K562 (cell line): Measurements from ENCODE around the gene TMEM144. TPM values are rescaled to one million over a fixed set of nuclear protein-coding genes. Genes with fewer than 3 reads are reported as not detected.

Experiments used
- ATAC-seq: fragments of 200-7000 bp; cut with Tn5 transposase; 3 replicates; pipeline ENCODE4 v1.9.1; 2020; ENCODE audit warnings: moderate library complexity
- BruUV-seq: library from RNA; stranded (reverse); fragments of 400-500 nt; replicated peaks from 2 replicates; lab custom pipeline; 2021; lab: Mats Ljungman, UMichigan
- CTCF ChIA-PET: fragments of 300-600 bp; formaldehyde crosslinking; extraction: SDS; loops from one replicate; lab custom pipeline; 2021; ENCODE audit warnings: low intra/inter-chr PET ratio; lab: Yijun Ruan, JAX
- POLR2A ChIA-PET: fragments of 300-600, 350-650 bp; sonication (Branson Sonifier 250); formaldehyde crosslinking; extraction: SDS; loops from one replicate; lab custom pipeline; 2021; ENCODE audit warnings: antibody characterized with exemption, inconsistent platforms; lab: Yijun Ruan, JAX
- DNase-seq, 4 experiments: peaks; one replicate each; pipeline versions ENCODE4 v3.0.0 to v3.0.0-alpha.2; 2011 to 2018; ENCODE audit warnings: low spot score in 3 of 4, mixed read lengths in 3 of 4; ENCODE audit errors: extremely low read depth in 1 of 4
- FAIRE-seq: peaks from 2 replicates; lab custom pipeline; 2011; peaks lifted over from hg19 to GRCh38; lab: Jason Lieb, UNC
- H2AFZ ChIP-seq: 2 replicates; pipeline ENCODE4 v1.6.0; 2011; ENCODE audit warnings: low read depth, low read length, control low read depth, inconsistent platforms
- H3K27ac ChIP-seq: fragments of 200-600 bp; 3 replicates; pipeline ENCODE4 v1.8.0; 2011; ENCODE audit warnings: low read depth, mild to moderate bottlenecking, control low read depth, inconsistent platforms, low read length, moderate library complexity, mixed read lengths; ENCODE audit errors: extremely low read depth
- H3K27me3 ChIP-seq, 2 experiments: fragments of 300-600 bp in 1 of 2; 2 replicates in 1 of 2; 3 replicates in 1 of 2; pipeline versions ENCODE4 v1.6.0 to v1.8.0; 2011; ENCODE audit warnings: inconsistent platforms in 2 of 2, low read length in 2 of 2, mild to moderate bottlenecking in 1 of 2, mixed read lengths in 1 of 2, moderate library complexity in 1 of 2; ENCODE audit not compliant: control insufficient read depth in 2 of 2, insufficient read depth in 2 of 2
- H3K36me3 ChIP-seq: fragments of 300-600 bp; 3 replicates; pipeline ENCODE4 v1.8.0; 2011; ENCODE audit warnings: mild to moderate bottlenecking, low read length, inconsistent platforms; ENCODE audit not compliant: control insufficient read depth, insufficient read depth
- H3K4me1 ChIP-seq, 2 experiments: fragments of 200-600 bp in 1 of 2; replicated peaks in 1 of 2; 2 replicates in 1 of 2; 3 replicates in 1 of 2; pipeline versions ENCODE4 v1.5.1 to v1.8.0; 2011; ENCODE audit warnings: inconsistent platforms in 2 of 2, low read length in 2 of 2, mild to moderate bottlenecking in 1 of 2, mixed read lengths in 1 of 2, moderate library complexity in 1 of 2; ENCODE audit not compliant: control insufficient read depth in 2 of 2, insufficient read depth in 2 of 2
- H3K4me2 ChIP-seq: 2 replicates; pipeline ENCODE4 v1.6.1; 2011; ENCODE audit warnings: low read length, control low read depth, inconsistent platforms, mixed read lengths; ENCODE audit not compliant: insufficient read depth
- H3K4me3 ChIP-seq: fragments of 200-600 bp; sonication (generic), shearing (Covaris generic); 2 replicates; pipeline ENCODE4 v1.5.1; 2016; ENCODE audit warnings: control low read depth, inconsistent platforms
- H3K79me2 ChIP-seq: fragments of 200-600 bp; 3 replicates; pipeline ENCODE4 v1.8.0; 2011; ENCODE audit warnings: low read length, inconsistent platforms; ENCODE audit not compliant: control insufficient read depth, insufficient read depth
- H3K9ac ChIP-seq, 2 experiments: 2 replicates each; pipeline versions ENCODE4 v1.6.0 to v1.6.1; 2011; ENCODE audit warnings: low read depth in 2 of 2, low read length in 2 of 2, control low read depth in 1 of 2, inconsistent platforms in 1 of 2, mild to moderate bottlenecking in 1 of 2, mixed read lengths in 1 of 2; ENCODE audit not compliant: insufficient read depth in 1 of 2
- H3K9me1 ChIP-seq: one replicate; pipeline ENCODE4 v1.6.0; 2011; ENCODE audit warnings: inconsistent platforms, mild to moderate bottlenecking, low read length, moderate library complexity; ENCODE audit not compliant: control insufficient read depth, insufficient read depth
- H3K9me3 ChIP-seq: replicated peaks from 2 replicates; pipeline ENCODE4 v1.5.1; 2011; ENCODE audit warnings: low read depth, low read length, inconsistent platforms; ENCODE audit not compliant: control insufficient read depth, insufficient read depth
- H4K20me1 ChIP-seq: replicated peaks from 2 replicates; pipeline ENCODE4 v1.6.1; 2011; ENCODE audit warnings: low read length, inconsistent platforms, mixed read lengths; ENCODE audit not compliant: control insufficient read depth, insufficient read depth
- ARNT ChIP-seq, 2 experiments: fragments of 450-650 bp; IDR thresholded peaks; 2 replicates each; pipeline ENCODE4 v1.6.1; 2016; ENCODE audit warnings: mild to moderate bottlenecking in 1 of 2
- ERF ChIP-seq: fragments of 450-650 bp; formaldehyde crosslinking; IDR thresholded peaks from 2 replicates; pipeline ENCODE4 v1.4.0; 2020; ENCODE audit warnings: mild to moderate bottlenecking, mixed read lengths
- FOXK2 ChIP-seq, 2 experiments: fragments of 450-650 bp; IDR thresholded peaks in 1 of 2; conservative IDR thresholded peaks in 1 of 2; 2 replicates each; pipeline ENCODE4 v1.6.1; 2016; ENCODE audit warnings: low read depth in 2 of 2, mild to moderate bottlenecking in 1 of 2
- GABPA ChIP-seq: fragments of 200-800 bp; sonication (Bioruptor generic); conservative IDR thresholded peaks from 2 replicates; pipeline ENCODE4 v1.6.1; 2016; ENCODE audit warnings: low read depth, missing genetic modification characterization, missing compliant biosample characterization
- PTTG1 ChIP-seq: fragments of 450-650 bp; IDR thresholded peaks from 2 replicates; pipeline ENCODE4 v1.6.1; 2016; ENCODE audit warnings: low read depth, mild to moderate bottlenecking, missing genetic modification characterization, missing compliant biosample characterization
- SLC30A9 ChIP-seq: fragments of 250-450 bp; sonication (Bioruptor Pico); IDR thresholded peaks from 2 replicates; pipeline ENCODE4 v1.8.0; 2022; ENCODE audit warnings: mild to moderate bottlenecking, moderate library complexity
- SMAD3 ChIP-seq: fragments of 450-650 bp; formaldehyde crosslinking; conservative IDR thresholded peaks from 2 replicates; pipeline ENCODE4 v1.4.0; 2020; ENCODE audit warnings: mild to moderate bottlenecking
- TEAD4 ChIP-seq, 2 experiments: sonication (generic) in 1 of 2; formaldehyde crosslinking in 1 of 2; IDR thresholded peaks; 2 replicates each; pipeline versions ENCODE4 v1.6.1 to v1.8.0; 2012 to 2022; ENCODE audit warnings: borderline replicate concordance in 1 of 2, inconsistent platforms in 1 of 2, low read length in 1 of 2, mild to moderate bottlenecking in 1 of 2, missing genetic modification reagents in 1 of 2
- TRIM28 ChIP-seq: fragments of 450-650 bp; IDR thresholded peaks from 2 replicates; pipeline ENCODE4 v1.6.1; 2017
- ZEB2 ChIP-seq: fragments of 450-650 bp; IDR thresholded peaks from 2 replicates; pipeline ENCODE4 v1.6.1; 2016
- ZNF146 ChIP-seq: IDR thresholded peaks from one replicate; pipeline ENCODE4 v1.6.1; 2018; ENCODE audit warnings: missing compliant biosample characterization; ENCODE audit not compliant: unreplicated experiment
- ZNF23 ChIP-seq: fragments of 250-450 bp; sonication (Bioruptor Pico); IDR thresholded peaks from 2 replicates; pipeline ENCODE4 v1.4.0; 2020; ENCODE audit warnings: mild to moderate bottlenecking
- ZNF384 ChIP-seq: IDR thresholded peaks from 2 replicates; pipeline ENCODE4 v1.6.1; 2012; ENCODE audit warnings: low read depth, low read length, improper control_type of control experiment
- ZNF507 ChIP-seq: conservative IDR thresholded peaks from 2 replicates; pipeline ENCODE4 v1.6.1; 2017; ENCODE audit warnings: missing genetic modification characterization, missing compliant biosample characterization
- WGBS: fragments of 100-300 bp; shearing (Covaris generic); methylation state at CpG from one replicate; pipeline ENCODE4 v1.1.6; 2016; ENCODE audit warnings: low coverage, mixed read lengths; ENCODE audit not compliant: insufficient coverage; ENCODE audit errors: missing lambda C conversion rate; 5-methylcytosine and 5-hydroxymethylcytosine counted together
- in situ Hi-C: fragments of 300-500 bp; cut with MboI; formaldehyde crosslinking; loops from 4 replicates; pipeline ENCODE4 v1.15.0; 2018; ENCODE audit warnings: inconsistent platforms, mixed read lengths
- intact Hi-C: fragments of 100-400 bp; cut with micrococcal nuclease; formaldehyde crosslinking; loops from 2 replicates; pipeline ENCODE4 v1.14.2; 2022
- polyA plus RNA-seq, 8 experiments: library from polyadenylated mRNA; depleted of rRNA in 4 of 8; stranded (reverse) in 5 of 8; unstranded in 3 of 8; fragments of >200 nt; fragmentation: Nextera tagmentation in 2 of 8; fragmentation: Illumina TruSeq in 1 of 8; extraction: Ambion mirVana in 2 of 8; extraction: Trizol in 1 of 8; gene quantifications; 2 replicates each; pipeline versions ENCODE4 v1.2.1 to v1.2.3, GENCODE V29; 2011 to 2014; ENCODE audit warnings: inconsistent platforms in 1 of 8, missing spikeins in 1 of 8
- total RNA-seq, 7 experiments: library from RNA; depleted of rRNA in 6 of 7; stranded (reverse); fragments of >200 nt in 6 of 7; fragmentation: Illumina TruSeq in 2 of 7; extraction: Trizol in 2 of 7; gene quantifications; 2 replicates each; pipeline versions ENCODE4 v1.2.1 to v1.2.3, GENCODE V29; 2011 to 2021; ENCODE audit warnings: low replicate concordance in 1 of 7
- TF ChIP-seq, protein P1 (sequence below): sonication (generic); formaldehyde crosslinking; IDR thresholded peaks from 2 replicates; pipeline ENCODE4 v1.8.1; 2023; ENCODE audit warnings: mild to moderate bottlenecking, missing genetic modification reagents
- TF ChIP-seq, protein P2 (sequence below): sonication (generic); formaldehyde crosslinking; IDR thresholded peaks from 2 replicates; pipeline ENCODE4 v1.8.0; 2022; ENCODE audit warnings: mild to moderate bottlenecking, missing genetic modification reagents
- TF ChIP-seq, protein P3 (sequence below): fragments of 450-650 bp; conservative IDR thresholded peaks from 2 replicates; pipeline ENCODE4 v1.6.1; 2016; ENCODE audit warnings: missing genetic modification characterization, low read depth, mild to moderate bottlenecking, control low read depth, missing compliant biosample characterization

The TMEM144 gene
- total and polyA plus RNA-seq, 9 of the 15 experiments (the other 6 are each of a cell fraction or from before 2014, with no cell fraction given): 4.0 to 12.0 (median 6.1) TPM

DNA sequence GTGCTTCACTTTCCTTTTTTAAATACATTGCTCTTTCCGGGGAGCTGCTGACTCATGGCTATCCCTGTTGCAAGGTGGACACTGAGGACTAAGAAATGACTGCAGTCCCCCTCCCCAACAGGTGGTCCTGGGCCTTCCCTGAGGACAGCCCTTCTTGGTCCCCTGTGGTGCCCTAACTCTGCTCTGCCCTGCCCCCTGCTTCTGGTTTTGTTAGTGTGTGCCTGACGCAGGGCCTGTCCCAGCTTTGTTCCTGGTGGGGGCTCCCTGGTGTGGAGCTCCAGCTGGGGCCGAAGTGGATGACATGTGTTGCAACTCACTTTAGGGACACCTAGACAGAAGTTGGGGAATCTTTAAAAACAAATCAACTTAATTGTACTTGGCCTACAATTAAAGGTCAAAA lies 81.9 kb downstream of the TMEM144 start:
- FAIRE-seq (no peak), ATAC-seq (no peak), DNase-seq (no peak)
- Histone ChIP-seq H3K27ac (no peak overlapping the region), H3K9ac (no peak overlapping the region), H3K36me3 (no peaks in the 10 kb centered on the region), H3K9me1 (no peaks in the 10 kb centered on the region), H4K20me1 (no peaks in the 10 kb centered on the region), H2AFZ (no peak overlapping the region), H3K4me2 (no peak overlapping the region), H3K27me3 (no peaks in the 10 kb centered on the region), H3K4me3 (no peak overlapping the region), H3K4me1 (peaks cover 0 to 5% of the 10 kb centered on the region in 2 experiments; a peak in 1 of 5 replicates), H3K79me2 (no peaks in the 10 kb centered on the region), H3K9me3 (no peaks in the 10 kb centered on the region; the same call in 1 of the 2 replicates)
- in situ Hi-C loops (no loop called here), intact Hi-C loops (no loop called here)
- POLR2A ChIA-PET: interaction anchor here (1.0 kb wide), 1 partner anchor 10 kb away, joined by 3 read pairs; no protein-coding TSS in a partner anchor
- CTCF ChIA-PET: no interaction called here
- no TSS peak for BruUV-seq
- 4% methylated on average over 3 of the region's 3 CpGs for WGBS
- TF ChIP-seq, protein P1, sequence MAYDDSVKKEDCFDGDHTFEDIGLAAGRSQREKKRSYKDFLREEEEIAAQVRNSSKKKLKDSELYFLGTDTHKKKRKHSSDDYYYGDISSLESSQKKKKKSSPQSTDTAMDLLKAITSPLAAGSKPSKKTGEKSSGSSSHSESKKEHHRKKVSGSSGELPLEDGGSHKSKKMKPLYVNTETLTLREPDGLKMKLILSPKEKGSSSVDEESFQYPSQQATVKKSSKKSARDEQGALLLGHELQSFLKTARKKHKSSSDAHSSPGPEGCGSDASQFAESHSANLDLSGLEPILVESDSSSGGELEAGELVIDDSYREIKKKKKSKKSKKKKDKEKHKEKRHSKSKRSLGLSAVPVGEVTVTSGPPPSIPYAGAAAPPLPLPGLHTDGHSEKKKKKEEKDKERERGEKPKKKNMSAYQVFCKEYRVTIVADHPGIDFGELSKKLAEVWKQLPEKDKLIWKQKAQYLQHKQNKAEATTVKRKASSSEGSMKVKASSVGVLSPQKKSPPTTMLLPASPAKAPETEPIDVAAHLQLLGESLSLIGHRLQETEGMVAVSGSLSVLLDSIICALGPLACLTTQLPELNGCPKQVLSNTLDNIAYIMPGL: no peak
- TF ChIP-seq ZEB2: no peak
- TF ChIP-seq SMAD3 (CRISPR knock-in tag): no peak
- no peak for TF ChIP-seq FOXK2 (conservative IDR thresholded peaks at IDR 0.05 in 1 of 2, IDR thresholded peaks at IDR 0.05 in 1 of 2; ENCODE audit: low read depth in 2 of 2)
- no peak for TF ChIP-seq ZNF23 (CRISPR knock-in tag)
- no peak for TF ChIP-seq ZNF384
- TF ChIP-seq, protein P2, sequence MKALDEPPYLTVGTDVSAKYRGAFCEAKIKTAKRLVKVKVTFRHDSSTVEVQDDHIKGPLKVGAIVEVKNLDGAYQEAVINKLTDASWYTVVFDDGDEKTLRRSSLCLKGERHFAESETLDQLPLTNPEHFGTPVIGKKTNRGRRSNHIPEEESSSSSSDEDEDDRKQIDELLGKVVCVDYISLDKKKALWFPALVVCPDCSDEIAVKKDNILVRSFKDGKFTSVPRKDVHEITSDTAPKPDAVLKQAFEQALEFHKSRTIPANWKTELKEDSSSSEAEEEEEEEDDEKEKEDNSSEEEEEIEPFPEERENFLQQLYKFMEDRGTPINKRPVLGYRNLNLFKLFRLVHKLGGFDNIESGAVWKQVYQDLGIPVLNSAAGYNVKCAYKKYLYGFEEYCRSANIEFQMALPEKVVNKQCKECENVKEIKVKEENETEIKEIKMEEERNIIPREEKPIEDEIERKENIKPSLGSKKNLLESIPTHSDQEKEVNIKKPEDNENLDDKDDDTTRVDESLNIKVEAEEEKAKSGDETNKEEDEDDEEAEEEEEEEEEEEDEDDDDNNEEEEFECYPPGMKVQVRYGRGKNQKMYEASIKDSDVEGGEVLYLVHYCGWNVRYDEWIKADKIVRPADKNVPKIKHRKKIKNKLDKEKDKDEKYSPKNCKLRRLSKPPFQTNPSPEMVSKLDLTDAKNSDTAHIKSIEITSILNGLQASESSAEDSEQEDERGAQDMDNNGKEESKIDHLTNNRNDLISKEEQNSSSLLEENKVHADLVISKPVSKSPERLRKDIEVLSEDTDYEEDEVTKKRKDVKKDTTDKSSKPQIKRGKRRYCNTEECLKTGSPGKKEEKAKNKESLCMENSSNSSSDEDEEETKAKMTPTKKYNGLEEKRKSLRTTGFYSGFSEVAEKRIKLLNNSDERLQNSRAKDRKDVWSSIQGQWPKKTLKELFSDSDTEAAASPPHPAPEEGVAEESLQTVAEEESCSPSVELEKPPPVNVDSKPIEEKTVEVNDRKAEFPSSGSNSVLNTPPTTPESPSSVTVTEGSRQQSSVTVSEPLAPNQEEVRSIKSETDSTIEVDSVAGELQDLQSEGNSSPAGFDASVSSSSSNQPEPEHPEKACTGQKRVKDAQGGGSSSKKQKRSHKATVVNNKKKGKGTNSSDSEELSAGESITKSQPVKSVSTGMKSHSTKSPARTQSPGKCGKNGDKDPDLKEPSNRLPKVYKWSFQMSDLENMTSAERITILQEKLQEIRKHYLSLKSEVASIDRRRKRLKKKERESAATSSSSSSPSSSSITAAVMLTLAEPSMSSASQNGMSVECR (CRISPR knock-in tag): no peak
- no peak for TF ChIP-seq PTTG1
- no peak for TF ChIP-seq TEAD4 (IDR thresholded peaks at IDR 0.05; ENCODE audit: low read length)
- TF ChIP-seq TEAD4 (CRISPR knock-in tag; IDR thresholded peaks at IDR 0.05; ENCODE audit: borderline replicate concordance): no peak
- no peak for TF ChIP-seq SLC30A9 (CRISPR knock-in tag)
- no peak for TF ChIP-seq ERF (CRISPR knock-in tag)
- TF ChIP-seq ARNT (IDR thresholded peaks at IDR 0.05): no peak
- TF ChIP-seq TRIM28: no peak
- TF ChIP-seq ZNF146 (CRISPR knock-in tag): no peak
- TF ChIP-seq ZNF507 (tag): no peak
- TF ChIP-seq GABPA (tag): no peak
- TF ChIP-seq, protein P3, sequence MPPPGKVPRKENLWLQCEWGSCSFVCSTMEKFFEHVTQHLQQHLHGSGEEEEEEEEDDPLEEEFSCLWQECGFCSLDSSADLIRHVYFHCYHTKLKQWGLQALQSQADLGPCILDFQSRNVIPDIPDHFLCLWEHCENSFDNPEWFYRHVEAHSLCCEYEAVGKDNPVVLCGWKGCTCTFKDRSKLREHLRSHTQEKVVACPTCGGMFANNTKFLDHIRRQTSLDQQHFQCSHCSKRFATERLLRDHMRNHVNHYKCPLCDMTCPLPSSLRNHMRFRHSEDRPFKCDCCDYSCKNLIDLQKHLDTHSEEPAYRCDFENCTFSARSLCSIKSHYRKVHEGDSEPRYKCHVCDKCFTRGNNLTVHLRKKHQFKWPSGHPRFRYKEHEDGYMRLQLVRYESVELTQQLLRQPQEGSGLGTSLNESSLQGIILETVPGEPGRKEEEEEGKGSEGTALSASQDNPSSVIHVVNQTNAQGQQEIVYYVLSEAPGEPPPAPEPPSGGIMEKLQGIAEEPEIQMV: no peak
